Activated naive CD8-positive, alpha-beta T cell (primary cell): ENCODE measurements around the gene ARHGEF11.

Experiments
- H3K27ac Mint-ChIP-seq: one replicate; pipeline ENCODE4 v1.8.0; 2021; ENCODE audit warnings: mixed read lengths
- H3K27me3 Mint-ChIP-seq: one replicate; pipeline ENCODE4 v1.8.0; 2021; ENCODE audit warnings: mixed read lengths
- H3K36me3 Mint-ChIP-seq: one replicate; pipeline ENCODE4 v1.8.0; 2021; ENCODE audit warnings: mixed read lengths
- H3K4me1 Mint-ChIP-seq: one replicate; pipeline ENCODE4 v1.8.0; 2021; ENCODE audit warnings: low read depth, mixed read lengths
- H3K4me3 Mint-ChIP-seq: one replicate; pipeline ENCODE4 v1.8.0; 2021; ENCODE audit warnings: mild to moderate bottlenecking, mixed read lengths
- H3K9me3 Mint-ChIP-seq: one replicate; pipeline ENCODE4 v1.8.0; 2021; ENCODE audit warnings: low read depth, mixed read lengths

The ARHGEF11 gene

GRCh38 chr1:156892190-156893047, 153.1 kb downstream of the ARHGEF11 start:
- Mint-ChIP-seq H3K27me3 (peaks cover 25% of the 10 kb centered on the region), H3K36me3 (no peaks in the 10 kb centered on the region), H3K27ac (no peak overlapping the region), H3K4me1 (peaks cover 13% of the 10 kb centered on the region), H3K4me3 (peak overlapping the region; percentile 60), H3K9me3 (no peaks in the 10 kb centered on the region)

- H3K27ac Mint-ChIP-seq = no peak overlapping the region
- H3K4me1 Mint-ChIP-seq = peaks cover 13% of the 10 kb centered on the region
- H3K4me3 Mint-ChIP-seq = no peak overlapping the region
- no peaks in the 10 kb centered on the region for H3K9me3 Mint-ChIP-seq
- H3K36me3 Mint-ChIP-seq = no peaks in the 10 kb centered on the region
- peaks cover 28% of the 10 kb centered on the region for H3K27me3 Mint-ChIP-seq
Measured at GRCh38 chr1:156889802-156890580, 155.6 kb downstream of the ARHGEF11 start.

DNA sequence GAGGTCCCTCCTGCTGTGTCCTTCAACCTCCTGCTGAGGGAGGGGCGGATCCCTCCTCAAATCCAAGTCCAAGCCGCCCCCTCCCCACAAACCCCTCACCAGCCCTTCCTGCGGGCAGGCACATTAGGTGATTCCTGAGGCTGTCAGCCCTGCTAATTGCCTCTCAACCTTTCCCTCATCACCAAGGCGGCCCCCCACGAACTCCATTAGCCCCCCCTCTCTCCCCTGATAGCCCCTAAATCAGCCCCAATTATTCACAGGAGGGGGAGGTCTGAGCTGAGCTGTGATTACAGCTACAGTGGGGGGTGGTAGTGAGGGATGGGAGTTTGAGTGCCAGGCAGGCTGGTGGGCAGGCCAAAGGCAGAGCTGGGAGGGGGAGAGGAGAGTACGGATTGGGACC, 157.8 kb downstream of the ARHGEF11 start:
- no peak overlapping the region for H3K27ac Mint-ChIP-seq
- no peaks in the 10 kb centered on the region for H3K36me3 Mint-ChIP-seq
- no peak overlapping the region for H3K4me3 Mint-ChIP-seq
- H3K27me3 Mint-ChIP-seq = peaks cover 23% of the 10 kb centered on the region
- peaks cover 6% of the 10 kb centered on the region for H3K4me1 Mint-ChIP-seq
- H3K9me3 Mint-ChIP-seq = no peaks in the 10 kb centered on the region

- no peak overlapping the region for H3K27ac Mint-ChIP-seq
- H3K36me3 Mint-ChIP-seq = no peaks in the 10 kb centered on the region
- H3K4me3 Mint-ChIP-seq = no peak overlapping the region
- no peaks in the 10 kb centered on the region for H3K9me3 Mint-ChIP-seq
- H3K27me3 Mint-ChIP-seq = peaks cover 23% of the 10 kb centered on the region
- H3K4me1 Mint-ChIP-seq = peaks cover 6% of the 10 kb centered on the region
Measured at GRCh38 chr1:156887317-156887716, 158.2 kb downstream of the ARHGEF11 start.

GRCh38 chr1:156886583-156887281, 158.8 kb downstream of the ARHGEF11 start:
- Mint-ChIP-seq H3K27me3 (peaks cover 22% of the 10 kb centered on the region), H3K9me3 (no peaks in the 10 kb centered on the region), H3K36me3 (no peaks in the 10 kb centered on the region), H3K4me1 (peaks cover 3% of the 10 kb centered on the region), H3K27ac (no peak overlapping the region), H3K4me3 (no peak overlapping the region)

DNA sequence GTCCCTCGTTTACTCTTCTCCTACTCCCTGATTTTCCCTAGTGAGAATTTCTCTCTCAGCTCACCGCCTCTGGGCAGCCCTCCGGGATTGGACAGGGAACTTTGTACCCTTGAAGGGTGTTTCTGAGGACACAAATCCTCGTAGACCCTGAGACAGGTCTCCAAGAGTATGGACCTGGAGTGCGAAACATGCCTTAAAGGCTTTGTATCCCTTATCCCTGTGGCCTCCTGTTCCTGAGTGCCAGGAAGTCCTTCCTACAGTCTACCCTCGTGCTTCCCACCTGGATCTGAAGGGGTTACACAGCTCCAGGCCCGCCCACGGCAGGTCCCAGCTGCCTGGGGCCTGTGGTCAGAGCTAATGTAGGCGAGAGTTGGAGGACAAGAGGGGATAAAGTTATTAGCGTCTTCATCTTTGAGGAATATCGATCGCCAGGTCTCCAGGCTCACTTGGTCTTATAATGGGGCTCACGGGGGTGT, 159.6 kb downstream of the ARHGEF11 start:
- no peak overlapping the region for H3K27ac Mint-ChIP-seq
- peaks cover 18% of the 10 kb centered on the region for H3K27me3 Mint-ChIP-seq
- peaks cover 3% of the 10 kb centered on the region for H3K4me1 Mint-ChIP-seq
- H3K36me3 Mint-ChIP-seq = no peaks in the 10 kb centered on the region
- H3K4me3 Mint-ChIP-seq = no peak overlapping the region
- H3K9me3 Mint-ChIP-seq = no peaks in the 10 kb centered on the region

DNA sequence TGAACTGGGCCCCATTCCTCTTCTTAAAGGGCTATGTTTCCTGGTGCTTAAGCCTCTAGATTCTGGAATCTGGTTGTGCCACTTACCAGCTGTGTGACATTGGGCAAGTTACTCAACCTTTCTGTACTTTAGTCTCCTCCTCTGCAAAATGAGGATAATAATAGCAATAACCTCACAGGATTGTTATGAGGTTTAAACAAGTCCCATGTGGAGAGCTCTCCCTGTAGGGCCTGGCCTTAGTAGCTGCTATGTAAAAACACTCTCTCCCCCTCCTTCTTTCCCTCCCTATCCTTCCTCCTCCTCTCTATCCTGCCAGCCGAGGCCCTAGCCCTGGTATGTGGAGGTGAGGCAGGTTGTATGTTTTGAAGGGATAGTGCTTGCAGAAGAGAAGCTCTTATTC, 160.2 kb downstream of the ARHGEF11 start:
- Mint-ChIP-seq H3K27ac (no peak overlapping the region), H3K36me3 (no peaks in the 10 kb centered on the region), H3K4me1 (peaks cover 2% of the 10 kb centered on the region), H3K9me3 (no peaks in the 10 kb centered on the region), H3K27me3 (peaks cover 15% of the 10 kb centered on the region), H3K4me3 (no peak overlapping the region)
